Measurements from ENCODE around the gene BSCL2. TPM values are rescaled to one million over a fixed set of nuclear protein-coding genes. Genes with fewer than 3 reads are reported as not detected.

The BSCL2 gene
- total RNA-seq, 1 experiment from 2014 or later, result 77.4 TPM

DNA sequence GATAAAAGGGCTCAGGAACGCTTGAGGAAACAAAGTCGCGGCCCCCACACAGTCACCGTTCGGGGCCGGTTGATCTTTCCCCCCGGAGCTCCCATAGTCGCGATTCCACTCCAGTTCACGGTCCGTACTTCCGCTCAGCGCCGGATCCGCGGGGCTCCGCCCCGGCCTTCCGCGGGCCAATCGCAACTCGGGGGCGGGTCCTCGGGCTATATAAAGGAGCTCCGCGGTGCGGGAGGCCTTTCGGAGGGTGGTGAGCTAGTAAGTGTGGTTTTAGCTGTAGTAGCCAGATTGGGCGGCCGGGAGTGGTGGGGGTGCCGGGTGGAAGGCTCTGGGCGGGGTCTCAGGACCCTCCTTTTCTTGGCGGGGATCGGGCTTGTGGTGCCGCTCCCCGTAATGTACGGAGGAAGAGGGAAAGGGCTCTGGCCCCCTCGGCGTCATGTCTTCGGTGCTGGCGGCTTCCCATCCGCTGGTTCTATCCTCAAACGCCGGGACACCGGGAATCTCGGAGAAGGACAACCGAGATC is 42.1 kb downstream of the BSCL2 start, which contains the start of the genes C11orf98 and CSKMT:
TSS of gene C11orf98 (minus strand) at position 136 of the 524 bp plus-strand sequence. CDS start at position 95, 41 bp downstream.
TSS of gene CSKMT (plus strand) at position 238 of the 524 bp plus-strand sequence. CDS start 568 bp downstream, outside the sequence.
- H2BK5ac ChIP-seq (ENCODE audit: insufficient read length, low read length), result no peak within 1 kb of the TSS
- H2BK120ac ChIP-seq (ENCODE audit: low read depth, low read length, poor library complexity, severe bottlenecking), result no peak within 1 kb of the TSS
- no peak within 1 kb of the TSS for H2BK15ac ChIP-seq (ENCODE audit: low read depth, low read length)
- H3K23ac ChIP-seq (ENCODE audit: insufficient read length, low read depth, low read length), result no peak within 1 kb of the TSS
- no peak within 1 kb of the TSS for H3K27ac ChIP-seq (ENCODE audit: insufficient read length, low read depth, low read length)
- H4K5ac ChIP-seq (ENCODE audit: insufficient read length, low read depth, low read length), result no peak within 1 kb of the TSS
- no peak within 1 kb of the TSS for H2AK5ac ChIP-seq (ENCODE audit: insufficient read length, low read length)
- no peak within 1 kb of the TSS for H3K4ac ChIP-seq (ENCODE audit: low read depth, low read length)
- H4K91ac ChIP-seq (ENCODE audit: insufficient read length, low read depth, low read length), result no peak within 1 kb of the TSS
- no peak within 1 kb of the TSS for H2BK12ac ChIP-seq (ENCODE audit: insufficient read length, low read depth, low read length)
- no peak within 1 kb of the TSS for H2BK20ac ChIP-seq (ENCODE audit: low read depth, low read length, poor library complexity, severe bottlenecking)
- H3K23me2 ChIP-seq (ENCODE audit: insufficient read length, low read depth, low read length, poor library complexity, severe bottlenecking), result peaks cover 14% of the 10 kb centered on the region
- H3K4me2 ChIP-seq (ENCODE audit: insufficient read depth, insufficient read length, low read length), result peak within 1 kb of the TSS; percentile 86
- no peaks in the 10 kb centered on the region for H3K9me3 ChIP-seq (ENCODE audit: control insufficient read depth, low read depth, low read length)
- no peaks in the 10 kb centered on the region for H3K79me1 ChIP-seq (ENCODE audit: insufficient read depth, low read depth, low read length, poor library complexity, severe bottlenecking)
- peak within 1 kb of the TSS; percentile 95 for H3K9ac ChIP-seq (ENCODE audit: extremely low read depth, insufficient read length, low read length)
- no peaks in the 10 kb centered on the region for H4K20me1 ChIP-seq (ENCODE audit: control insufficient read depth, insufficient read depth, insufficient read length)
- TF ChIP-seq, protein P1, sequence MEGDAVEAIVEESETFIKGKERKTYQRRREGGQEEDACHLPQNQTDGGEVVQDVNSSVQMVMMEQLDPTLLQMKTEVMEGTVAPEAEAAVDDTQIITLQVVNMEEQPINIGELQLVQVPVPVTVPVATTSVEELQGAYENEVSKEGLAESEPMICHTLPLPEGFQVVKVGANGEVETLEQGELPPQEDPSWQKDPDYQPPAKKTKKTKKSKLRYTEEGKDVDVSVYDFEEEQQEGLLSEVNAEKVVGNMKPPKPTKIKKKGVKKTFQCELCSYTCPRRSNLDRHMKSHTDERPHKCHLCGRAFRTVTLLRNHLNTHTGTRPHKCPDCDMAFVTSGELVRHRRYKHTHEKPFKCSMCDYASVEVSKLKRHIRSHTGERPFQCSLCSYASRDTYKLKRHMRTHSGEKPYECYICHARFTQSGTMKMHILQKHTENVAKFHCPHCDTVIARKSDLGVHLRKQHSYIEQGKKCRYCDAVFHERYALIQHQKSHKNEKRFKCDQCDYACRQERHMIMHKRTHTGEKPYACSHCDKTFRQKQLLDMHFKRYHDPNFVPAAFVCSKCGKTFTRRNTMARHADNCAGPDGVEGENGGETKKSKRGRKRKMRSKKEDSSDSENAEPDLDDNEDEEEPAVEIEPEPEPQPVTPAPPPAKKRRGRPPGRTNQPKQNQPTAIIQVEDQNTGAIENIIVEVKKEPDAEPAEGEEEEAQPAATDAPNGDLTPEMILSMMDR (conservative IDR thresholded peaks at IDR 0.05), result no peak
- Mint-ChIP-seq H3K36me3 (ENCODE audit: insufficient read depth in 1 of 3, low read depth in 3 of 3) (peaks cover 29 to 57% (median 29%) of the 10 kb centered on the region in 3 experiments), H3K27me3 (ENCODE audit: low read depth) (no peaks in the 10 kb centered on the region; the same call in 1 of the 2 replicates), H3K27ac (peak within 1 kb of the TSS; percentile 96 to 98 (median 97)), H3K4me3 (peak within 1 kb of the TSS; percentile 94 to 99), H3K9me3 (no peaks in the 10 kb centered on the region; a peak in 1 of 5 replicates), H3K4me1 (peaks cover 17 to 21% of the 10 kb centered on the region in 2 experiments)
- no peak within 1 kb of the TSS for H2AFZ ChIP-seq (ENCODE audit: low read length)
- no peak within 1 kb of the TSS for H4K8ac ChIP-seq (replicated peaks; ENCODE audit: insufficient read length, low read depth, low read length)
- peak within 1 kb of the TSS; percentile 74 for H3K14ac ChIP-seq (ENCODE audit: insufficient read depth, low read length)
- DNase-seq, result peak; percentile 92
- no CpG with 5 or more reads among the region's 47 CpGs for WGBS (ENCODE audit: extremely low coverage, insufficient read length, low lambda C conversion rate)
- no peaks in the 10 kb centered on the region for H3K27me3 ChIP-seq (ENCODE audit: insufficient read depth, low read length)
- H3K56ac ChIP-seq (ENCODE audit: insufficient read length, low read depth, low read length), result no peak within 1 kb of the TSS
- H3K4me1 ChIP-seq (ENCODE audit: insufficient read depth, low read length), result peaks cover 2% of the 10 kb centered on the region; the same call in 1 of the 2 replicates
- H3T11ph ChIP-seq (ENCODE audit: low read length), result no peak within 1 kb of the TSS
- peak within 1 kb of the TSS; percentile 51 for H3K18ac ChIP-seq (ENCODE audit: insufficient read length, low read depth, low read length)
- peaks cover 3% of the 10 kb centered on the region; the same call in 1 of the 2 replicates for H3K79me2 ChIP-seq (ENCODE audit: insufficient read depth, low read length)
